Measurements from ENCODE around the gene CLCN1.
"Not testable (repeated sequence)": the region's sequence is repeated elsewhere in the genome, so short reads cannot be mapped to it uniquely, and the experiment has no call there.

The CLCN1 gene

DNA sequence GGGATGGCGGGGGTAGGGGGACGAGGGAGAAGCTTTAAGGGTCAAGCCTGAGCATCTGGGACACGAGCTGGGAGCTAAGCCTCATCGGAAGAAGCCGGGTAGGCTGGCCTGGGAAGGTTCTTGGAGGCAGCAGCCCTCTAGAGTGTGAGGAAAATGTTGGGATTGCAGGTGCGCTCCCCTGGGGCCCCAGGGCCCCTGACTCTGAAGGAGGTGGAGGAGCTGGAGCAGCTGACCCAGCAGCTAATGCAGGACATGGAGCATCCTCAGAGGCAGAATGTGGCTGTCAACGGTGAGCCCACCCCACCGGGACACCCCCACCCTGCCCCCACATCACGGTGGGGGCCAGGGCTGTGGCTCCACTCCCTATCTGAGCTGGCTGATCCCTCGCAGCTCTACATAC, 72.1 kb downstream of the CLCN1 start:
- no peak for DNase-seq

DNA sequence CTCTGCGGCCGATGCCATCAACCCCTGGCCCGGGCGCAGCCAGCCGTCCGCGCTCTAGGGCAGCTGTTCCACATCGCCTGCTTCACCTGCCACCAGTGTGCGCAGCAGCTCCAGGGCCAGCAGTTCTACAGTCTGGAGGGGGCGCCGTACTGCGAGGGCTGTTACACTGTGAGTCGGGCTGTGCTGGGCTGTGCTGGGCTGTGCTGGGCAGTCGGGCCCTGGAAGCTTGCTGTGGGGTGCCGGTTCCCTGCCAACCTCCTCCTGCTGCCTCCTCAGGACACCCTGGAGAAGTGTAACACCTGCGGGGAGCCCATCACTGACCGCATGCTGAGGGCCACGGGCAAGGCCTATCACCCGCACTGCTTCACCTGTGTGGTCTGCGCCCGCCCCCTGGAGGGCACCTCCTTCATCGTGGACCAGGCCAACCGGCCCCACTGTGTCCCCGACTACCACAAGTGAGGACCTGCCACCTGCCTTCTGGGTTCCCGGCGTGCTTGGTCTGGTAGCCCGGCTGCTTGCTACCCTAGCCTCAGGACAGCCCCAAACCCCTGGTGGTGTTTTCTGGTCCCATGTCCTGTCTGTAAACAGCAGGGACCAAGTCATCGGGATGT, 72.7 kb downstream of the CLCN1 start:
- no peak for DNase-seq

DNA sequence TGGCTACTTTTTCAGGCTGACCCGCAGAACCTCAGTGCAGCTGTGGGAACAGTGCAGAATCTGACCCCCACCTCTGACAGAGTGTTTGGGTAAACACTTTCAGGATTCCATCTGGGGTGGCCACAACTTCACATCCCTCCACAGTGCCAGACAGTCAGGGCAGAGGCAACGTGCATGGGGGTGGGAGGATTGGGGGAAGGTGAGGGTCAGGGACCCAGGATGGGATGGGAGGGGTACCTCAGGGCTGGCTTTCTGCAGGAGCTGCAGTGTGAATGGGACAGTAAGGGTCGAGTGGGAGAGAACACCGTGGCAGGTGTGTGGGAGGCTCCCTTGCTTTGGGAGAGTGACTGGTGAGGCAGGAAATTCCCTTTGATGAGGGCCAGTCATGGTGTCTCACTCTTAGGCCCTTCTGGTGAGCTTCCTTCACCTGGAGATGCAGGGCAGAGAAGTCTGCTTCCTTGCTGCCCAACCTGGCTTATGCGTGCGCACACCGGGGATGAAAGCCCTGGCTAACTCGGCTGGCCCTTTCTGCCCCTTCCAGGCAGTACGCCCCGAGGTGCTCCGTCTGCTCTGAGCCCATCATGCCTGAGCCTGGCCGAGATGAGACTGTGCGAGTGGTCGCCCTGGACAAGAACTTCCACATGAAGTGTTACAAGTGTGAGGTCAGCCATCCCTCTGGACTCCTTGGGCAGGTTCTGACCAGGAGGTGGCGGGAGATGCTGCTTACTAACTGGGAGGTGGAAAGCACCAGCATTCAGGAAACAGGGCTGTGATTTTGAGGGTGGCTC, 73.6 kb downstream of the CLCN1 start:
- no peak for DNase-seq

DNA sequence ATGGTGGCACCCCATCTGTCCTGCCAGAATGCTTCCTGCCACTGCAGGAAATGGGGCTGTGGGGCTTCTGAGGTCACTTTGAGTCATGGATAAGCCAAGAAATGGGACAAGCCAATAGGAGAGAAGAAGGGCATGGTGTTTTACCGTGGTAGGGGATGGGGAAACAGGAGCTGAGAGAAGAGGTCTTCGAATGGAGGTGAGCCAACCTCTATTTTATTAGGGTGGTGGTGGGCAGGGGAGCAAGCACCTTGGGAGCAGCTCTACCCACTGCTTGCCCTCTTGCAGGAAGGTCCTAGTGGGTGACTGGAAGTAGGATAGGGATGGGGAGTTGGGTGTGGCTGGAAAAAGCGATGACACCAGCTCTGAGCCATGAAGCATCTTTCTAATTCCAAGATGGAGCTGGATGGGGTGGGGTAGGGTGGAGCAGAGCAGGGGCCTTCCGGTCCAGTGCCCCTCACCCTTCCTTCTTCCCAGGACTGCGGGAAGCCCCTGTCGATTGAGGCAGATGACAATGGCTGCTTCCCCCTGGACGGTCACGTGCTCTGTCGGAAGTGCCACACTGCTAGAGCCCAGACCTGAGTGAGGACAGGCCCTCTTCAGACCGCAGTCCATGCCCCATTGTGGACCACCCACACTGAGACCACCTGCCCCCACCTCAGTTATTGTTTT, 74.3 kb downstream of the CLCN1 start:
- no peak for DNase-seq

DNA sequence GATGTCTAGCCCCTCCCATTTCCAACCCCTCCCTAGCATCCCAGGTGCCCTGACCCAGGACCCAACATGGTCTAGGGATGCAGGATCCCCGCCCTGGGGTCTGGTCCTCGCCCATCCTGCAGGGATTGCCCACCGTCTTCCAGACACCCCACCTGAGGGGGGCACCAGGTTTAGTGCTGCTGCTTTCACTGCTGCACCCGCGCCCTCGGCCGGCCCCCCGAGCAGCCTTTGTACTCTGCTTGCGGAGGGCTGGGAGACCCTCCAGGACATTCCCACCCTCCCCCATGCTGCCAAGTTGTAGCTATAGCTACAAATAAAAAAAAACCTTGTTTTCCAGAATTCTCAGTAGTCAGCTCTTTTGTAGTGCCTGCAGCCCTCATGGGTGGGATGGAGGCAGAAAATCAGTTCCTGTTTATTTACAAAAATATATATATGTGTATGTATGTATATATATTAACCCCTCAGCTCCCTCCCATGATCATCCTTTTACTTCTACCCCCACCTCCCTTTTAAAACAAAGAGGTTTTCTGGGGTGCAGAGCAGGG, 74.9 kb downstream of the CLCN1 start:
- no peak for DNase-seq

DNA sequence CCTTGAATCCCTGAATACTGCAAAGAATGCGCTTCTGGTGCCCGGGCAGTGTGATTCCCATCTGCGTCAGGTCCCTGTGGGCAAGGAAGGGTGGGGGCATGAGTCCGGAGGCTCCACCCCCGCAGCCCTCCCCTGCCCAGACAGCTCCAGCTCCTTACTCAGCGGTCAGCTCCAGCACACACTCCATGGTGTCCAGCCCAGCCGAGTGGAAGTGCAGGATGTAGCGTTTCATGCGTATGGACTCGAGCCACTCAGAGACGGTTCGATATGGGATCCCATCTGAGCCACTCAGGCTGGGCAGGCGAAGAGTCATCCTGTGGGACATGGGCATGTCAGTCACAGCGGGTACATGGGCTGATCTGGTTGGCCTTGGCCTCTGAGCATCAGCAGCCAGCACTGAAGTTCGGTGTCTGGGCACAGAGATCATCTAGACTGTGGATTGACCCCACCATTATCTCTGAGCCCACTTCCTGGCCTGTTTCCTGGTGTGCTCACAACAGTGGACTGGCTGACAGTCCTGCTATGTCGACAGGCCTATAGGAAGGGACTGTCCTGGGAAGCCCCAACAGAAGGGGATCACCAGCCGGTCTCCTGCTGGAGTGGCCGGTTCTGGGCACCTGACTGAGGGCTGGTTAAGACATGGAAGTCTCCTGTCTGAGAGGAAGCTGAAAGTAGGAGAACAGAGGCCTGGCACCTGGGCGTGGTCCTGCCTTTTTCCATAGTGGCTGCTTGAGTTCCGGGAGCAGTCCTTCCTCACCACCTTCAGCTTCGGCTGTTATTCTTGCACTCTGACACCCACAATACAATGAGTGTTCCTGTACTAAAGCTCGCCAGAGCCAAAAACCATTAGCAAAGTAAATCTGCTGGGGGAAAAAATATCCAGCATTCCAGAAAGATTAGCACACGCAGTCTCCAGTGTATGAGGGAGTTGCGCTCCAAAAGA, 75.8 kb downstream of the CLCN1 start:
- DNase-seq = no peak

DNA sequence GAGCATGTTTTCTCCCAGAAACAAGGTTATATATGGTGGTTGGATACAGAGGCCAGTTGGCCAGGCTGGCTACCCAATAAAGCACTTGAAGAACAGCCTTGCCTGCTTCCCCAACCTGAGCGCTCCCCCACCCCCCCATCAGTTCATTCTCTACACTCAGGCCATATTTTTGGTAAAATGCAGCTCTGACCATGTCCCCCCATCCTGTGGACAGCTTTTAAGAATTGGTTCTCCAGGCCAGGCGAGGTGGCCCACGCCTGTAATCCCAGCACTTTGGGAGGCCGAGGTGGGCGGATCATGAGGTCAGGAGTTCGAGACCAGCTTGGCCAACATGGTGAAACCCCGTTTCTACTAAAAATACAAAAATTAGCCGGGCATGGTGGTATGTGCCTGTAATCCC, 76.5 kb downstream of the CLCN1 start:
- not testable (repeated sequence) for DNase-seq

DNA sequence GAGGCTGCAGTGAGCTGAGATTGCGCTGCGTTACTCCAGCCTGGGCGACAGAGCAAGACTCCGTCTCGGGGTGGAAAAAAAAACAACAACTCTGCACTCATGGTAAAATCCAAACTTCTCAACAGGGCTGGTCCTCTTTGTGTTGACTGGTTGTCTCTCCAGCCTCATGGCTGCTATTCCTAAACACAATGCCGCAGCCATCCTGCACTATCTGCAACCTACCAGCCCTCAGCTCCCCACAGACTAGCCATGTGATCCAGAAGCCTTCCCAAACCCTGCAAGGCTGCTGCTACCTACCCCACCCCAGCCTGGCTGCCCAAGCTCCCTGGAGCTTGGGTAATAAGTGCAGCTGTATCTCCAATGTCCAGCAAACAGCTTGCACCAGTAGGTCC, 77.0 kb downstream of the CLCN1 start:
- no peak for DNase-seq

DNA sequence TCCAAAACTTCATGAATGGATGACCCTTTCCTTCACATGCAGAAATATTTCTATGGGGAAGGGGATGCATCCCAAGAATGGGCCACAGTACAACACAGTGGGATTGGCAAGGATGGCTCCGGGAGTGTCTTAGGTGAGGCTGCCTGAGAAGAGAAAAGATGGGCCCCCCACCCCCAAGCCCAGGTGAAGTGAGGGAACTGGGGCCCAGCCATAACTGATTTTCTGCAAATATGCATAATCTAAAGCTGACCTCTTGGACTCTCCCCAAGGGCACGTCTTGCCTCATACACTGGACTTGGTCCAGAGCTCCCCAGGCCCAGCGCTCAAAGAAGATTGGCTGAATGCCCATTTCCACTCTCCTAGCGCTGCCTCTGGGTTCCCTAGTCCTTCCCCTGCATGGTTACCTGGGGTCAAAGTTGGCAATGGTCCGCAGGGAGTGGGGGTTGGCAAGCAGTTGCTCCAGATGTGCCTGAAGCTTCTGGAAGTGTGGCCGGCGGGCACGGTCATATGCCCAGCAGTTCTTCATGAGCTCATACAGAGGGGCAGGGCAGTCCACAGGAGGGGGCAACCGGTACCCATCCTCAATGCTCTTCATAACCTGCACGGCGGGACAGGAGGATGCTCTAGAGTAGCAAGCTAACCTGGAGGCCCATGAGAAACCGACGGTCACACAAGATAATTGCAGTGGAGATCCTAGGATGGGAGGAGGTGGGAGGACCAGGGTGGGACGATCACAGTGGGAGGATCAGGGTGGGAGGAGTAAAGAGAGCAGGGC, 77.5 kb downstream of the CLCN1 start:
- no peak for DNase-seq

DNA sequence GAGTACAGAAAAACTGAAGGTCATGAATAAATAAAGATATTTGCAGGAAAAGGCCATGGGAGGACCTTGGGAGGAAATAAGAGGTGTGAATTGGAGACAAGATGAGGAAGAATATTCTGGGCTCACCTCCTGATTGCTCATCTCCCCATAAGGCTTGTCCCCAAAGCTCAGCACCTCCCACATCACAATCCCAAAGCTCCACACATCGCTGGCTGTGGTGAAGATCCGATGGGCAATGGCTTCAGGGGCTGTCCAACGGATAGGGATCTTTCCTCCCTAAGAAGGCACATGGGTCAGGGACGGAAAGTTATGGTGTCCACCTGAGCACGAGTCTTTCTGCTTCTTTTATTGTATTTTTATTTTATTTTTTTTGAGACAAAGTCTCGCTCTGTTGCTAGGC, 78.2 kb downstream of the CLCN1 start:
- DNase-seq = no peak

DNA sequence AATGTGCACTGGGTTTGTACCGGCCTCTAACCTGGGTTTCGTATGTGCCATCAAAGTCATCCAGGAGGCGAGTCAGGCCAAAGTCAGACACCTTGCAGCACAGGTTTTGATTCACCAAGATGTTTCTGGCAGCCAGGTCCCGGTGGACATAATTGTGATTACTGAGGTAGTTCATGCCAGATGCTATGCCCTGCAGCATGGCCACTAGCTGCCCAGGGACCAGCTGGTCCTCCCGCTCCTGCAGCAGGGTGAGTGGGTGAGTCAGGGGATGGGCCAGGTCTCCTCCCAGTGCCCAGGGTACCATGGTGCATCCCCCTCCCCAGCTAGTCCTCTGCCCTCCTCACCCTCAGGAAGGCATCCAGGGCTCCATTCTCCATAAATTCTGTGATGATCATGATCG, 78.9 kb downstream of the CLCN1 start:
- no peak for DNase-seq

DNA sequence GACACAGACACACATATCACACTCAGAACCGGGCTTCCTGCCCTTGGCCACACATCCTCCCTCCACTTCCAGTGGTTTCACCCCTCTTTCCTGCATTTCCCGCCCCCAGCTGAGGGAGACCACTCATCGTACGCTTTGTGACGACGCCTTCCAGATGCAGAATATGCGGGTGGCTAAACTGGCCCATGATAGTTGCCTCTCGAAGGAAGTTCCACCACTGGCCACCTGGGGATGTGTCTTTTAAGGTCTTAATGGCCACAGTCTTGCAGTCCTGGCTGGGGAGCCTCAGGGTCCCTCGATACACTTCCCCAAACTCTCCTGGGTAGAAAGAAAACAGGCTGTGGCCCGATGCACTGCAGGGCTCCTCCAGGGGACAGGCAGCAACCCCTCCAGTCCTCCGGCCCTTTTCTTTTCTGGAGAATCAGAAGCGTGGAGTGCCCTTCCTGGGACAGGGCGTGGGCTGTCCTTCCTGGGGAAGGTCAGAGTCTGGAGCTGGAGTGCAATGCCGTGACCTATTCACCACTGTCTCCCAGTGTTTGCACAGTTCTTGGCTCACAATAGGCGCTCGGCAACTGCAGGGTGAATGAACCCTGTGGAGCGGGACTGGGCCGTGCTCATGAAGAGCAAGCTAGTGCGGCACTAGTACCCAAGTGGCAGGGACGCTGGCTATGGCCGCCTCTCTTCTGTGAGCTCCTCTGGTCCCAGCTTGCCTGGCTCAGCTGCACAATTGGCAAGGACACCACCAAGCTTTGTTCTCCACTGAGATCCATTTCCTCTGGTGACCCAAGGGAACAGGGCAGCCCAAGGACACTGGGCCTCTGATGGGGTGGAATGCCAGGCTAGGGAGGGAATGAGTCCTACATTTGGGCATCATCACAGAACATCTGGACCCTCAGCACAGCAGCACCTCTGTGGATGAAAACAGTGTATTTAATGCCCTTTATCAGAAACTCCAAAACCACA, 79.6 kb downstream of the CLCN1 start:
- DNase-seq = no peak

DNA sequence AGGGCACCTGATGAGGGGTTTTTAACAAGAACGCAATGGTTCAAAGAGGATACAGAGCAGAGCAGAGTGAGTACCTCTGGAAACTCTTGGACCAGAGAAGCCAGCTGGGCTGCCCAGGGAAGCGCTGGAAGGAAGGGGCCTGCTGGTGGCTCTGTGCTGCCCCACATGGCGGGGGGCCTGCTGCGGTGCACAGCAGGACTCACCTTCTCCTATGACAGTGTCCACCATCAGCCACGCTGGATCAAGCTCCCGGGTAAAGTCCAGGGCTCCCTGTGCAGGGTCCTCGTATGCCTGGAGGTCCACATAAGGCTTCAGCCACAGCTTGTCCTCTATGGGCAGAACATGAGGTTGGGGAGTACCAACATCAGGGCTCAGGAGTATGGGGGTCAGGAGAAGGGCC, 80.3 kb downstream of the CLCN1 start:
- no peak for DNase-seq

DNA sequence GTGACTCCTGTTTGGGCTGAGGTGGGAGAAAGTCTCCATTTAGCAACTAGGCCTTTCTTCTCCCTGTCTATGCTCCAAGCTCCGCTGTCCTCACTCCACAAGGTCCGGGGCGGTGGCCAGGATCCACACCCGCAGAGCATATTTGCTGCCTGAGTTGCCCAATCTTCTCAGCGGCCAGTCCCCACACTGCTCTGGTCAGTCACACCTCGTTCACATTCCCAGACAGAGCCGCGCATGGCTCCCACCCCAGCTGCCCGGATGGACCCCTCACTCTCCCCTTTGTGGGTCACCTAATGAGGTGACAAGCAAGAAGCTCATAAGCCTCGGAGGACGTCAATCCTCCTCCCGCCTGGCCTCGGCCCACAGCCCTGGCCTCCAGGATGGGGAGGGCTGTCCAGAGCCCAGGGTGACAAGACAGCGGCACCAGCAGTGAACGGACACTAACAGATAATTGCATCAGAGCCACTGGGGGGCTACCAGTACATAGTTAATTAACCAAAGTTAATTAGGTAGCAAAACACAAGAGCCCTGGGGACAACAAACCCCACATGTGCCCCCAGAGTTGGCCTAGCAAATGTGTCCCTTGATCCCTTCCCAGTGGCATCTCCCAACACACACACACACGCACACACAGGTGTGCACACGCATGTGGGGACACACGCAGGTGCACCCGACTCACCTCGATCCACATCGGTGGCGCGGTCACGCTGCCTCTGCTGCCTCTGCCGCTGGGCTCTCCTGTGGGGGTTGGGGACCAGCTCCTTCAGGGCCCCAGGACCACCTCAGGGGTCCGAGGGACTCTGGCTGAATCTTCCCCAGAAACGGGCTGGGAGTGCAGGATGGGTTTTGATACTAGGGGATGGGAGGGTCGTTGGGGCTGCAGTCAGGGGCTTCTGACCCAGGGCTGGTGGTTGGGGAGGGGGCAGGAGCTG, 81.0 kb downstream of the CLCN1 start:
- DNase-seq = no peak

DNA sequence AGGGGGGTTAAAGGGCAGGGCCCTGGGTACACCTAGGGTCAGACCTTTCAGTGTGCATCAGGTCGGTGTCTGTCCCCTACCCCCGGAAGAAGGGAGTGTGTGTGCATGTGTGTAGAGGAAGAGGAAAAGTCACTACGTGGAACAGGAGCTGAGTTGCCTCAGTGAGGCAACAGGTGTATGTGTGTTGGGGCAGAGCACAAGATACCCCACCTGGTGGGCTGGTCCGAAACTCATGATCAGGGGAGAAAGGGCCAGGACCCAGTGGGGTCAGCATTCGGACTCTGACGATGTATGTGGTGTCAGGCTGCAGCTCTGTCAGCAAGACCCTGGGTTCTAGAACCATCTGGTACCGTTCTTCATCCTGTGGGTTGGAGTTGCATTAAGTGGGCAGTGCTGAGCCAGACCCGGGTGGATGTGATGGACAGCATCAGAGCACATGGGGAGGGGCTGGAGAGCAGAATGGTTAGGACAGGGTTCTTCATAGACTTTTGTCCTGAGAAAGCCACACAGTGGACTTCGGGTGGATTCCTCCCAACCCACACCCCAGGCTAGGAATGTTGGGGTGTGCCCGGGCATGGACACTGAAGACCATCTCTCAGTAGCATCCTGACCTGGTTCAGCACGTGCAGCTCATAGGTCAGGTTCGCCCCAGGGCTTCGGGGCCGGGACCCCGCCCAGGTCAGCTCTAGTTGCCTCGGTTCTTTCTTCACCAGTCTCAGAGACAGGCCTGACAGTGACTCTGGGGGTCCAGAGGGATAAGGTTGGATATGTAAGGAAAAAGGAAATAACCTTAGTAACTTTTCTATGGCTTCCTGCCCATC, 82.0 kb downstream of the CLCN1 start:
- no peak for DNase-seq

DNA sequence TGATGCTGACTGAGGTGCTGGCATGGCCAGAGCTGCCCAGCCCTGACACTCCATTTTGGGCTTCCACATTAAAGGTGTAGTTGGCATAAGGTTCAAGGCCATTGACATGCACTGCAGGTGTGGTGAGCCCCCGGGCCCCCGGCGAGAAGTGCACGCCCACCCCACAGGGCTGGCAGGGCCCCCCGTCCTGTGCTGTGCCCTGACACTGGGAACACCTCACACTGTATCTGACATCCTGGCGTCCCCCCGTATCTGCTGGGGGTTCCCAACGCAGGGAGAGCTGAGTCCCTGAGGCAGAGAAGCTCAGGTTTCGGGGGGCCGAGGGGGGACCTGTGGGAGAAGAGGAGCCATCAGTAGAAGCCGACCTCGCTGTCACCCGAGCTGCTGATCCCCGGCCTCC, 82.7 kb downstream of the CLCN1 start:
- no peak for DNase-seq

DNA sequence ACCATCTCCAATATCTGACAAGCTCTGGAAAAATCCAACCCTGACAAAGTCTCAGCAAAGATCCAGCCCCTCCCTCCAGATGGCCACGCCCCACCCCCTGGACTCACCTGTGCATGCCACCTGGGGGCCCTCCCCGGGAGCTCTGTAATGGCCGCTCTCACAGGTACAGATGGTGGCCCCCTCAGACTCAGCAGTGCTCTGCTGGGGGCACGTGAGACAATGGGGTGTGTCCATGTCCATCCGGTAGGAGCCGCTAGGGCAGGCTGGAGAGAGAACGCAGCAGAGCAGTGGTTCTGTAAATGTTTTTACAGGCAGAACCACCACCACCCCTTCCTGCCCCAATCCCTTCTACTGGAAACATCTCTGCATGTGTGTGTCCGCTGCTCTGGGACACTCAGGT, 83.2 kb downstream of the CLCN1 start:
- no peak for DNase-seq

DNA sequence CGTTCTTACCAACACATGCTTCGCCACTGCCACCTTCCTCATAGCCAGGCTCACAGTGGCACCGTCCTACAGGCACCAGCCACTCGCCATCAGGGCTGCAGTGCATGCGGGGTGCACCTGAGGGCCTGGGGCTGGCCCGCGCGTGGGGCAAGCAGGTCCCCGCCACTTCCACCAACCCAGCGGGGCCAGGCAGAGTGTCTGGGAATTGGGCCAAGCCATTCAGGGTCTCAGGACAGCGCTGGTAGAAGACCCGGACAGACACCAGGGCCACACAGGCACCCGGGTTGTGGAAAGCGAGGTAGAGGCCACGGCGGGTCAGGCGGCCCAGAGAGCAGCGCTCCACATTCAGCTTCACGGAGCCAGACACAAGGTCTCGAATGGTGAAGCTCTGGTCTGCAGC, 83.7 kb downstream of the CLCN1 start:
- no peak for DNase-seq

DNA sequence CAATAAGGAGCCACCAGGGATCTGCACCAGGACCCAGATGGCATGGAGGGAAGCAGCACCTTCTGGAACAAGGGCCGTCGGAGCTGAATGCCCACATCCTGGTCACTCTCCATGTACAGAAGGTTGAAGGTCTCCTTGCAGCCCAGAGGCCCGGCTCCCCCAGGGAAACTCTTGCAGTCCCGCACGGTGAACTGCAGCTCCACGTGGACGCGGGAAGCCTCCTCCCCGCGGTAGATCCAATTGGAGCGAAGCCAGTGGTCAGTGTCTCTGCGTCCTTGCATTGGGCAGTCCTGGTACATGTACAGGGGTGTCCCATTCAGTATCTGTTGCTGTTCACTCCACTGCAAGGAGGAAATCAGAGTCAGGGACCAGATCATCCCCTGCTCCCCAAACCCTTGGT, 85.4 kb downstream of the CLCN1 start:
- no peak for DNase-seq

Data from activated CD8-positive, alpha-beta memory T cell treated with anti-CD3 and anti-CD28 coated beads, Interleukin-2, amount 50 U/mL, for 48 hours (primary cell).